ENCODE measurements around the gene DLGAP1. TPM values are rescaled to one million over a fixed set of nuclear protein-coding genes. Genes with fewer than 3 reads are reported as not detected.

The DLGAP1 gene
- polyA plus RNA-seq, 1 of the 3 experiments (the other 2 are of a cell fraction): not detected

GRCh38 chr18:3546106-3546505, 909.0 kb downstream of the DLGAP1 start:
- Histone ChIP-seq H4K20me1 (ENCODE audit: insufficient read depth) (no peaks in the 10 kb centered on the region), H3F3A (replicated peaks; ENCODE audit: insufficient read depth) (no peaks in the 10 kb centered on the region), H2AFZ (ENCODE audit: low read depth) (no peak overlapping the region), H3K9me2 (no peaks in the 10 kb centered on the region), H3K4me1 (ENCODE audit: control insufficient read depth in 1 of 2, insufficient read depth in 2 of 2, low read depth in 1 of 2, low read length in 1 of 2) (no peaks in the 10 kb centered on the region), H3K27me3 (ENCODE audit: insufficient read depth) (no peaks in the 10 kb centered on the region), H3K4me2 (no peak overlapping the region), H3K9ac (no peak overlapping the region), H3K36me3 (replicated peaks in 1 of 2; ENCODE audit: control insufficient read depth in 1 of 2, insufficient read depth in 2 of 2, low read length in 1 of 2) (no peaks in the 10 kb centered on the region), H3K79me2 (ENCODE audit: insufficient read depth) (no peaks in the 10 kb centered on the region), H3K9me3 (no peaks in the 10 kb centered on the region), H3K4me3 (ENCODE audit: low read depth in 2 of 2, low read length in 1 of 2) (no peak overlapping the region), H3K27ac (ENCODE audit: low read depth in 2 of 2, low read length in 1 of 2) (no peak overlapping the region)
- ChIA-PET CTCF (interaction anchor here (1.4 to 3.4 kb wide), 2 partner anchors 15 to 120 kb away, joined by 3 to 14 read pairs; no protein-coding TSS in a partner anchor), POLR2A (no interaction called here)
- no peak for DNase-seq
- TF ChIP-seq GATA2 (CRISPR knock-in tag; IDR thresholded peaks at IDR 0.05) (no peak), RAD21 (IDR thresholded peaks at IDR 0.05; ENCODE audit: low read length) (no peak), POLR2AphosphoS5 (IDR thresholded peaks at IDR 0.05; ENCODE audit: low read depth, low read length) (no peak), ZBTB33 (IDR thresholded peaks at IDR 0.05; ENCODE audit: borderline replicate concordance, low read depth) (no peak), MEF2A (IDR thresholded peaks at IDR 0.05; ENCODE audit: borderline replicate concordance, low read depth) (no peak), SIN3A (IDR thresholded peaks at IDR 0.05; ENCODE audit: borderline replicate concordance, low read depth, low read length) (no peak), RCOR1 (IDR thresholded peaks at IDR 0.05; ENCODE audit: low read length) (no peak), JUND (IDR thresholded peaks at IDR 0.05) (no peak), CHD2 (IDR thresholded peaks at IDR 0.05; ENCODE audit: low read length, partially characterized antibody) (no peak), NRF1 (IDR thresholded peaks at IDR 0.05; ENCODE audit: low read depth, low read length) (no peak), FOXM1 (IDR thresholded peaks at IDR 0.05; ENCODE audit: low read depth) (no peak), FOXJ3 (CRISPR knock-in tag; IDR thresholded peaks at IDR 0.05) (no peak), EZH2phosphoT487 (IDR thresholded peaks at IDR 0.05; ENCODE audit: borderline replicate concordance, low read depth) (no peak)
- 97% methylated on average over 5 of the region's 5 CpGs for WGBS (ENCODE audit: low lambda C conversion rate)

GRCh38 chr18:3544537-3544936, 910.6 kb downstream of the DLGAP1 start:
- no peaks in the 10 kb centered on the region for H3K9me2 ChIP-seq
- CTCF ChIA-PET: interaction anchor here (3.4 kb wide), 1 partner anchor 14 kb away, joined by 14 read pairs; no protein-coding TSS in a partner anchor
- no peaks in the 10 kb centered on the region for H3K4me1 ChIP-seq (ENCODE audit: control insufficient read depth in 1 of 2, insufficient read depth in 2 of 2, low read depth in 1 of 2, low read length in 1 of 2)
- no peak overlapping the region for H3K9ac ChIP-seq
- H3F3A ChIP-seq (replicated peaks; ENCODE audit: insufficient read depth): no peaks in the 10 kb centered on the region
- WGBS (ENCODE audit: low lambda C conversion rate): 88% methylated on average over 2 of the region's 2 CpGs
- POLR2A ChIA-PET: no interaction called here
- H2AFZ ChIP-seq (ENCODE audit: low read depth): no peak overlapping the region
- H3K27ac ChIP-seq (ENCODE audit: low read depth in 2 of 2, low read length in 1 of 2): no peak overlapping the region
- no peak for DNase-seq
- H3K36me3 ChIP-seq (replicated peaks in 1 of 2; ENCODE audit: control insufficient read depth in 1 of 2, insufficient read depth in 2 of 2, low read length in 1 of 2): no peaks in the 10 kb centered on the region
- H3K9me3 ChIP-seq: no peaks in the 10 kb centered on the region
- no peaks in the 10 kb centered on the region for H3K27me3 ChIP-seq (ENCODE audit: insufficient read depth)
- no peak overlapping the region for H3K4me2 ChIP-seq
- no peaks in the 10 kb centered on the region for H3K79me2 ChIP-seq (ENCODE audit: insufficient read depth)
- TF ChIP-seq FOSL2 (IDR thresholded peaks at IDR 0.05; ENCODE audit: borderline replicate concordance, low read depth) (no peak), TEAD4 (IDR thresholded peaks at IDR 0.05; ENCODE audit: borderline replicate concordance, insufficient read depth) (no peak), FOXJ3 (CRISPR knock-in tag; IDR thresholded peaks at IDR 0.05) (no peak), ZBTB33 (IDR thresholded peaks at IDR 0.05; ENCODE audit: borderline replicate concordance, low read depth) (no peak), MAX (IDR thresholded peaks at IDR 0.05; ENCODE audit: low read depth) (no peak), RAD21 (IDR thresholded peaks at IDR 0.05; ENCODE audit: low read length) (no peak), MXI1 (IDR thresholded peaks at IDR 0.05; ENCODE audit: low read depth, low read length) (no peak), GATA2 (CRISPR knock-in tag; IDR thresholded peaks at IDR 0.05) (no peak), USF2 (IDR thresholded peaks at IDR 0.05; ENCODE audit: borderline replicate concordance, low read depth, low read length) (no peak), PBX3 (IDR thresholded peaks at IDR 0.05) (no peak), YY1 (IDR thresholded peaks at IDR 0.05; ENCODE audit: low read depth) (no peak), EP300 (IDR thresholded peaks at IDR 0.05; ENCODE audit: borderline replicate concordance in 1 of 2, low read depth in 1 of 2, low read length in 1 of 2) (no peak), SIN3A (IDR thresholded peaks at IDR 0.05; ENCODE audit: borderline replicate concordance, low read depth, low read length) (no peak), GABPA (IDR thresholded peaks at IDR 0.05; ENCODE audit: low read depth) (no peak), POLR2AphosphoS5 (IDR thresholded peaks at IDR 0.05; ENCODE audit: low read depth, low read length) (no peak), EZH2phosphoT487 (IDR thresholded peaks at IDR 0.05; ENCODE audit: borderline replicate concordance, low read depth) (no peak)
- no peaks in the 10 kb centered on the region for H4K20me1 ChIP-seq (ENCODE audit: insufficient read depth)
- no peak overlapping the region for H3K4me3 ChIP-seq (ENCODE audit: low read depth in 2 of 2, low read length in 1 of 2)
